ENCODE results near the gene GRAP2. TPM values are rescaled to one million over a fixed set of nuclear protein-coding genes. Genes with fewer than 3 reads are reported as not detected.
A peak's percentile ranks its signal among the peaks of the same experiment; 100 is the strongest.

GRAP2 gene
- polyA plus RNA-seq, 3 donors from 2014 or later: 41.7 to 67.5 (median 46.0) TPM

DNA sequence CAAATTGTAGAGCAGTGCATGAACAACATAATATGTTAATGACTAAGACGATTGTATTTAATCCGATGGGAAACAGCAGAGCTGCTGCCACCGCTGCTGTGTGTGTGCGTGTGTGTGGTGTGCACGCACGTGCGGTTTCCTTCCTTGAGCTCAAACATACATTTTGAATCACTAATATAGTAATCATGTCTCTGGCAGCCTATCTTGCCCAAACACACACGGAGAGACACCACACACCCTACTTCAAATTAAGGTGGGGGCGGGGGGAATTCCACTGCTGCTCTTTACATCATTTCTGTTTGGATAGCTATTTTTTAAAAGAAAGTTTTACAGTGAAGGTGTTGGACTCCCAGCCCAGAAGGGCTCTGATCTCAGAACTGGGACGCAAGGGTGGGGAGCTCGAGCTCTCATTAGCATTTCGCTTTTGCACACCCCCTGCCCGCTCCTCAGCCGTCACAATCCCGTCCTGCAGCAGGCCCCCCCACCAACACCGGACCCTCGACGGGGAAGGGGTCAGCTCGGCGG is 93.2 kb downstream of the GRAP2 start:
- H3K4me3 Mint-ChIP-seq: peak overlapping the region; percentile 52 to 80 (median 69)
- no peaks in the 10 kb centered on the region for H3K36me3 Mint-ChIP-seq
- H3K27me3 Mint-ChIP-seq (ENCODE audit: low read depth in 3 of 3): peaks cover 10 to 33% (median 16%) of the 10 kb centered on the region in 3 donors
- H3K27ac Mint-ChIP-seq: peak overlapping the region in 2 of 6 donors; percentile 55 to 69
- peak in 2 of 3 donors; percentile 6 to 26 for DNase-seq
- H3K9me3 Mint-ChIP-seq: no peaks in the 10 kb centered on the region
- H3K4me1 Mint-ChIP-seq: peaks cover 8 to 10% of the 10 kb centered on the region in 2 donors

DNA sequence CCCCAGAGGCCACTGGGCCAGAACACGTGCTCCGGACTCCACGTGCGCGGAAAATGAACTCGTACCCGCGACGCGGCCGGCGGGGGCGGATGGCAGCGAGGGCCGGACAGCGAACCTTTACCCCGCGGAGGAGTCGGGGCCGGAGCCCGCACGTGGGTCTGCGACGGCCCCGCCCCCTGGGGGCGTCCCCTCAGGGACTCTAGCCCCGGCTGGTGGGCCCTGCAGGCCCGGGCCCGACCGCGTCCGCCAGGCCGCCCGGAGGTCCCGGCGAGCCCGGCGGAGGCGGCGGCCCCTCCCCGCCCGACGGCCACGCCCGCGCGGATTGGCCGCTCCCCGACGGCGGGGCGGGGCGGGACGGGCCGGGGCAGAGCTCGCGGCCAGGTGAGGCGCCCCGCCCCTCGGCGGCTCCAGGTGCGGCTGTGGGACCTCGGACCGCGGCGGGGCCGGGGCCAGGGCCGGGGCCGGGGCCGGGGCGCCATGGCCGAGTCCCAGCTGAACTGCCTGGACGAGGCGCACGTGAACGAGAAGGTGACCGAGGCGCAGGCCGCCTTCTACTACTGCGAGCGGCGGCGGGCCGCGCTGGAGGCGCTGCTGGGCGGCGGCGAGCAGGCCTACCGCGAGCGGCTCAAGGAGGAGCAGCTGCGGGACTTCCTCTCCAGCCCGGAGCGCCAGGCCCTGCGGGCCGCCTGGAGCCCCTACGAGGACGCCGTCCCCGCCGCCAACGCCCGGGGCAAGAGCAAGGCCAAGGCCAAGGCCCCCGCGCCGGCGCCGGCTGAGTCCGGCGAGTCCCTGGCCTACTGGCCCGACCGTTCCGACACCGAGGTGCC is 93.9 kb downstream of the GRAP2 start, which contains the start of gene FAM83F:
Gene FAM83F (plus strand): TSS at position 389 of the 827 bp plus-strand sequence. CDS start 89 bp downstream, at position 478.
- no peaks in the 10 kb centered on the region for H3K9me3 Mint-ChIP-seq
- DNase-seq: peak; percentile 17 to 30 (median 27)
- peaks cover 8 to 26% (median 14%) of the 10 kb centered on the region in 3 donors for H3K27me3 Mint-ChIP-seq (ENCODE audit: low read depth in 3 of 3)
- peak within 1 kb of the TSS; percentile 52 to 80 (median 69) for H3K4me3 Mint-ChIP-seq
- peak within 1 kb of the TSS in 2 of 6 donors; percentile 55 to 69 for H3K27ac Mint-ChIP-seq
- H3K4me1 Mint-ChIP-seq: peaks cover 8 to 10% of the 10 kb centered on the region in 2 donors
- no peaks in the 10 kb centered on the region for H3K36me3 Mint-ChIP-seq

DNA sequence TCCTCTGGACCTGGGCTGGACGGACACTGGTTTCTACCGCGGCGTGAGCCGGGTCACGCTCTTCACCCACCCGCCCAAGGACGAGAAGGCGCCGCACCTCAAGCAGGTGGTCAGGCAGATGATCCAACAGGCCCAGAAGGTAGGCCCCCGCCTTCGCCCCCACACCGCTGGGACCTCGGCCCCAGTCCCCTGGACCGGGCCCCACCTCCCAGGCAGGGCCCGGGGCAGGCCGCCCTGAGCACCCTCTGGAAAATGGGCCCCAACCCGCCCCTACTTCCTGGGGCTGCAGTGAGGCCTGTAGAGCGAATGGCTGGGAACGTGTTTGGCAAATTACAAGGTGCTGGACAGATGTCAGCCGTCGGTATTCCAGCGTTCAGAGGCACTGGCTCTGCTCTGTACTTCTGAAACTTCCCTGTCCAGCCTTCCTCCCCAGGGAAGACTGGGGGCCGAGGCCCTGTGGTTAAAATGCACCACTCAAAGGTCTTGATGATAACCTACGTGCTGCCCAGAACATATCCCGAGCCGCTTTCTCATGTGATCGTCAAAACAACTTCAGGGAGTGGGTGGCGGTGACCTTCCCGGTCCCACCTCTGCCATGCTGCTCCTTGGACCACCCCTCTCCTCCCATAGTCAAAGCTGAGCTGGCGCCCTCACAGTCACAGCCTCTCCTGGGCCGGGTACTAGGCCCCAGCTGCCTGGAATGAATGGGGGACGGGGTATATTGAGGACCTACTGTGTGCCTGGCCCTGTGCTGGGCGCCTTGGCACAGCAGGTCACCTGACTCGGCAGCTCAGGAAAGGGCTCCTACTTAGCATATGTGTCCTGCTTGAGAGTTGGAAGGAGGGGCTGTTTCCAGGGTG is 94.7 kb downstream of the GRAP2 start:
- Mint-ChIP-seq H3K4me1 (peaks cover 8 to 10% of the 10 kb centered on the region in 2 donors), H3K27ac (no peak overlapping the region), H3K4me3 (peak overlapping the region; percentile 17 to 59 (median 38)), H3K27me3 (ENCODE audit: low read depth in 3 of 3) (peaks cover 10 to 25% (median 13%) of the 10 kb centered on the region in 3 donors), H3K9me3 (no peaks in the 10 kb centered on the region), H3K36me3 (no peaks in the 10 kb centered on the region)
- no peak for DNase-seq

DNA sequence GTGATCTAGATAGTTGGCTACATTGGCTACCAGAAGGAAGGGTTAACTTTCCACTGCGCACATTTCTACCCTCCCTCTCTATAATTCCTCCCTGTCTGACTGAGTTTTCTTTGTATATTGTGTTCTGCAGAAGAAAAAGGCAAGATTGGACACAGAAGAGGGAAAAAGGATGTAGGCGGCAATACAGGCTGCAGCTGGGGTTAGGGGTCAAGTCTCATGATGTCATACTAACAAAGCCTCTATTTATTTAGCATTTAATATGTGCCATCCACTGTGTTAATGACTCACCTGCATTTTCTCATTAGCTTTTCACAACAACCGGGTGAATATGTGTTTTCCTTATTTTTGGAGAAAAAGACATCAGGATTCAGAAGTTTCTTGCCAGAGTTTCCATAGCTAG is 95.8 kb downstream of the GRAP2 start:
- H3K27ac Mint-ChIP-seq: no peak overlapping the region
- H3K36me3 Mint-ChIP-seq: no peaks in the 10 kb centered on the region
- H3K27me3 Mint-ChIP-seq (ENCODE audit: low read depth in 3 of 3): peaks cover 12 to 23% (median 13%) of the 10 kb centered on the region in 3 donors
- peak overlapping the region in 1 of 5 donors; percentile 44 for H3K4me3 Mint-ChIP-seq
- no peak for DNase-seq
- H3K9me3 Mint-ChIP-seq: no peaks in the 10 kb centered on the region
- H3K4me1 Mint-ChIP-seq: peaks cover 8 to 10% of the 10 kb centered on the region in 2 donors

DNA sequence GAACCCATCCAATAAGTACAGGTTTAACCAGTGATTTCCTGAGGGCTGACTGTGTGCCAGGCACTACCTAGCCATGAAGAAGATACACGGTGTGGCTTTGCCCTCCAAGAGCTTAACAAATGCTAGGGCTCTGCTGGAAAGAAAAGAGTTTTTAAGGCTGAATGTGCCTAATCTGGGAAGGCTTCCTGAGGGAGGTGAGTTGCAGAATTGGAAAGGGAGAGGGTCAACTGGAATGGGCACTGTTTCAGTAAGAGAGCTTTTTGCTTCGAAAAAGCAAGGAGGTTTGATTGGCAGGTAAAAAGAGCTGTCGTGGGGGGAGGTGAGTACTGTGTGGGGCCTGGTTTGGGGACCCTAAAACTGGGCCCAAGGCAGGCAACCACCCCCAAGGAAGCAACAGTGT is 96.5 kb downstream of the GRAP2 start:
- H3K4me1 Mint-ChIP-seq: peaks cover 8 to 10% of the 10 kb centered on the region in 2 donors
- H3K36me3 Mint-ChIP-seq: no peaks in the 10 kb centered on the region
- H3K27me3 Mint-ChIP-seq (ENCODE audit: low read depth in 3 of 3): peaks cover 12 to 21% (median 13%) of the 10 kb centered on the region in 3 donors
- no peak overlapping the region for H3K27ac Mint-ChIP-seq
- H3K4me3 Mint-ChIP-seq: no peak overlapping the region
- H3K9me3 Mint-ChIP-seq: no peaks in the 10 kb centered on the region
- no peak for DNase-seq

DNA sequence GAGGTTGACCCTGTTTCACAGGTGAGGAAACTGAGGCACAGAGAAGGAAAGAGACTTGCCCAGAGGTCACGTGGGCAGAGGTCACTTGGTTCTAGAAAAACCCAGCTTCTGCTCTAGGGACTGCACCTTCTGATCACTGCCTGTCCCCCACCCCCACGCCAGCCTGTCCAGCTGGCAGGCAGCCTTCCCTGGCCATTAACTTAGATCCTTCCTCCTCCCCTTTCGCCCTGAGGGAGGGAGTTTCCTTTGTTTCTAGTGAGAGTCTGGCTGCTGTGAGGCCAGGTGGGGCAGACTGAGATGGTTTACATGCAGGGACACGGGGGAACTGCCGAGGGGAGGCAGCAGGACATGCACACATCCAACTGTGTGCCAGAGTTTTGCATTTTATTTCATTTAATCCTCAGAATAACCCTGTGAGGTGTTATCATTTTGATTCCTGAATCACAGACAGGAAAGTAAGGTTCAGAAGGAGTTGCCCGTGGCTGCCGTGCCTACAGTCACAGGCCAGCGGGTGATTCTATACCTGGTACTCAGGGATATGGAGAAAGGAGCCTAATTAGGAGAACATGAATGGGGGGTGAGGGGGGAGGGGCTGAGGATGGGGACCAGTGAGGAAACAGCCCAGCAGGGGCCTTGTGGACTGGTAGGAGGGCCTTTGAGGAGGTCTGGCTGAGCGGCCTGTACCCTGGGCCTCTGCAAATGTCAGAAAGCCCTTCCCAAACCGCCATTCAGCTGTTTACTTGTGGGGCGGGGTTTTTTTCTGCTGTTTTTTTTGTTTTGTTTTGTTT is 97.2 kb downstream of the GRAP2 start:
- H3K9me3 Mint-ChIP-seq: no peaks in the 10 kb centered on the region
- H3K27me3 Mint-ChIP-seq (ENCODE audit: low read depth in 3 of 3): peaks cover 12 to 17% (median 12%) of the 10 kb centered on the region in 3 donors
- peaks cover 8 to 10% of the 10 kb centered on the region in 2 donors for H3K4me1 Mint-ChIP-seq
- no peaks in the 10 kb centered on the region for H3K36me3 Mint-ChIP-seq
- H3K4me3 Mint-ChIP-seq: peak overlapping the region in 1 of 5 donors; percentile 21
- H3K27ac Mint-ChIP-seq: no peak overlapping the region
- no peak for DNase-seq

DNA sequence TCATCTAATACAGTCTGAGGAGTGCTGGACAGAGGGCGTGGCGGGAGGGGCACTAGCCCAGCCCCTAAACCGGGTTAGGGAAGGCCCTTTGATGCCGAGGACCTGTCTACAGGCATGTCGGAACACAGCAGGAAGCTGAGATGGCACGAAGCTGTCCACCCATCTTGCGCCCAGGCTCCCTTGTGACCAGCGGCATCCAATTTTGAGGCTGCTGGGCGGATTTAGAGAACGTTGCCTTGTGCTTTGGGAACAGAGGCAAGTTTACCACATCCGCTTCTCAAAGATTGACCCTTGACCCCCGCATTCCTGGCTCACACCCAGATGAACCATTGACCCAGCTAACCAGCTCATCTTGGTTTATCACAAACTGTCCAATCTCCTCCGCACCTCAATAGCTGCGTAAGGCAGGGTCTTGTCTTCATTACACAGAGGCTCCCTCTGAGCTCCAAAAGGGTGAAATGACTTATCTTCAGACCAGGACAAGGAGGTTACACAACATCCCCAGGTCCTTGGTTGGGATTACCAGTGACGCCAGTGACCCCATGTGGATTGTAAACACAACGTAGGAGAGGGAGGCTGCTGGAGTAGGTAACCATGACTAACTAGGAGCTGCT is 98.4 kb downstream of the GRAP2 start:
- no peaks in the 10 kb centered on the region for H3K9me3 Mint-ChIP-seq
- H3K36me3 Mint-ChIP-seq: no peaks in the 10 kb centered on the region
- H3K4me1 Mint-ChIP-seq: peaks cover under 1 to 2% of the 10 kb centered on the region in 2 donors
- H3K27ac Mint-ChIP-seq: no peak overlapping the region
- no peak overlapping the region for H3K4me3 Mint-ChIP-seq
- H3K27me3 Mint-ChIP-seq (ENCODE audit: low read depth in 3 of 3): peaks cover 6 to 11% (median 10%) of the 10 kb centered on the region in 3 donors
- DNase-seq: no peak

DNA sequence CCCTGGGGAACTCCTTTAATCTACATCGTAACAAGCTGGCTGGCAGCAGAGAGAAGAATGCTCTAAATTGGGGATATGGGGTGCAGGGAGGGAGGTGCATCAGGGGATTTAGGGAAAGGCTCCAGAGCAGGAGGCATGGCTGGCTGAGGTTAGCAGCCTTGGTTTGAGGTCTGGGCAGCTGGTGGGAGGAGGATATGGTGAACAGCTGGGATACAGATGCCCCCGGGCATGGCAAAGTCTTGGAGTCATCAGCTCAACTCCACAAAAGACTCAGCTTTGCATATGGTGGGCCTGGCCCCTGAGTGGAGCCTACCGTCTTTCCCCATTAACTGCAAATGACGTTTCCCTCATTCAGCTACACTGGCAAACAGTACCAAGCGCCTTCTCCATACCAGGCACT is 99.3 kb downstream of the GRAP2 start:
- no peaks in the 10 kb centered on the region for H3K9me3 Mint-ChIP-seq
- H3K27ac Mint-ChIP-seq: no peak overlapping the region
- DNase-seq: no peak
- H3K27me3 Mint-ChIP-seq (ENCODE audit: low read depth in 3 of 3): peaks cover 5 to 11% (median 10%) of the 10 kb centered on the region in 3 donors
- no peaks in the 10 kb centered on the region for H3K36me3 Mint-ChIP-seq
- peaks cover 0 to 2% of the 10 kb centered on the region in 2 donors for H3K4me1 Mint-ChIP-seq
- H3K4me3 Mint-ChIP-seq: no peak overlapping the region

DNA sequence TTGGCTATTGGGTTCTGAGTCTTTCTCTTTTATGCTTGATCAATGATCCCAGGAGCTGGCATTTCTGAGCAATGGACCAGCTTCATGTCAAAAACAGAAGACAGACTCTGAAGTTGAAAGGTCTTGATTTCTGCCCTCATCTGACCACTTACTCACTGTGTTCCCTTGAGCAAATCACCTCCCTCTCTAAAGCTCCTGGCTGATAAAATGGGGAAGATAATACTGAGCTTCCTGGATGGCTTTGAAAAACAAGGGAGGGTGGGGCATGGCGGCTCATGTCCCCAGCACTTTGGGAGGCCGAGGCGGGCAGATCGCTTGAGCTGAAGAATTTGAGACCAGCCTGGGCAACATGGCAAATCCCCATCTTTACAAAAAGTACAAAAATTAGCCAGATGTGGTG is 100.2 kb downstream of the GRAP2 start:
- H3K4me3 Mint-ChIP-seq: no peak overlapping the region
- no peak for DNase-seq
- H3K9me3 Mint-ChIP-seq: no peaks in the 10 kb centered on the region
- H3K36me3 Mint-ChIP-seq: no peaks in the 10 kb centered on the region
- H3K27ac Mint-ChIP-seq: no peak overlapping the region
- peaks cover 3 to 10% (median 10%) of the 10 kb centered on the region in 3 donors for H3K27me3 Mint-ChIP-seq (ENCODE audit: low read depth in 3 of 3)
- H3K4me1 Mint-ChIP-seq: no peaks in the 10 kb centered on the region

DNA sequence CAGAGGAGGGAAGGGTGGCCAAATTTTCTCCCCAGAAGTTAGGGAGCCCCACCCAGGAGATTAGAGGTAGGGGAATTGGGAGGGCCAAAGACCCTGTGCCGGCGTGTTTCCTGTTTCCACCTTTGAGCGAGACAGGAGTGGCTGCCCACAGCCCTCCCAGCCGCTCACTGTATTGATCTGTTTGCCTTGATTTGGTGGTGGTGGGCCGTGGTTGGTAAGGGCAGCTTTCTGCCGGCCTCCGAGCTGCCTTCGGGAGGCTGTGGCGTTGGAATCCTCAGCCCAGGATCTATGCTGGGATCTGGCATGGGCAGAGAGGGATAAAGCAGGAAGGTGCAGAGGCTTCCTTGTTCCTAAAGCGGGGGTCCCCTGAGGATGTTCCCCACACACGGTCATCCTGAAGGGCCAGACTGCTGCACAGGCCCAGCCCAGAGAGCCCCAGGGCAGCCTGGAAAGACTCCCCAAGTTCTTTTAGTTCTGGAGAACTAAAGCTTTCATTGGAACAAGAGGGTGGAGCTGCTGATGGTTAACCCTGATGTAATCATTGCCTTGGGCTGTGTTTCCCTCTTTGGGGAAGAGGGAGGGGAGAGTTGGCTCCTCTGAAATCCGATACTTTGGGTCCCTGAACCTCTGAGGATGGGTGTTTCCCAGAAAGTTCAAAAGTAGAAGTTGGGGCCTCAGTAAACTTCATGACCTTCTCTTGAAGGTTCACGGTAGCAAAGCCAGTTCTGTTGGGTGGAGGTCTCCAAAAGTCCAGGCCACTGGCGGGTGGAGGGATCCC is 101.1 kb downstream of the GRAP2 start:
- Mint-ChIP-seq H3K36me3 (no peaks in the 10 kb centered on the region), H3K4me1 (no peaks in the 10 kb centered on the region), H3K27me3 (ENCODE audit: low read depth in 3 of 3) (peaks cover under 1 to 8% (median 3%) of the 10 kb centered on the region in 3 donors), H3K4me3 (no peak overlapping the region), H3K27ac (no peak overlapping the region), H3K9me3 (no peaks in the 10 kb centered on the region)
- no peak for DNase-seq

DNA sequence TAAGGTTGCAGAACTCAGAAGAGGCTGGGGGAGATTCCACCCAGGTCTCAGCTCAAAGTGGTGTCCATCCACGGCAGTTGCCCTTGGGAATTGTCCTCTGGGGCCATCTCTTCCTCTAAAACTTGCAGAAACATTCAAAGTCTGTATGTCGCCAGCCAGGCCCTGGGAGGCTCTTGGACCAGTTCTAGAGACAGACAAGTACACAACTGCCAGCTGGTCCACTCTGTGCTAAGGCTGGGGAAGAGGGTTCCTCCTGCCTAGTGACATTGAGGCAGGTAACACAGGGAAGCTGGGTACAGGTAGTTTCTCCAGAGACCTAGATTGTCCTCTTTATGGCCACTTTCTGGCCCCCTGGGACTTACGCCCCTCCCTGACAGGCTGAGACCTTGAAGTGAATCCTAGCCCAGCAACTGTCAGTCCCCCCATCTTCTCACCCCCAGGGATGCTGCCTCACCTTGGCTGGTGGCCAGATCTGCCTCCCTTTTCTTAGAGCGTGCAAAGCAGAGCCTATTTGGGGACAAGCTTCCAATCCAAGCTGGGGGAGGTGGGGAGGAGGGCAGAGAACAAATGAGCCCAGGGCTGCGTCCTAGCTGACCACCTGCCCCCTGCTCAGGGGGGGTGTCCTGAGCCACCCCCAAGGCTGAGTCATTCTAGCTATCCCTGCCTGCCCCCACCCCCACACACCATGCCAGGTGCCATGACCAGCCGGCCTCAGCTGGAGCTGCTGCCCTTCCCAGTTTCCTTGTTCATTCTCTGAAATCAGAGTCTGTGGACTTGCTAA is 102.2 kb downstream of the GRAP2 start:
- Mint-ChIP-seq H3K27ac (no peak overlapping the region), H3K9me3 (no peaks in the 10 kb centered on the region), H3K4me3 (no peak overlapping the region), H3K4me1 (no peaks in the 10 kb centered on the region), H3K36me3 (no peaks in the 10 kb centered on the region), H3K27me3 (ENCODE audit: low read depth in 3 of 3) (peaks cover 0 to 8% (median 0%) of the 10 kb centered on the region in 3 donors)
- no peak for DNase-seq

Measured in immature natural killer cell (primary cell).